ENCODE data around the gene ZNF296. TPM values are rescaled to one million over a fixed set of nuclear protein-coding genes. Genes with fewer than 3 reads are reported as not detected.
A peak's percentile ranks its signal among the peaks of the same experiment; 100 is the strongest.

Gene ZNF296
- total RNA-seq, 1 experiment from 2014 or later, result 9.2 TPM

DNA sequence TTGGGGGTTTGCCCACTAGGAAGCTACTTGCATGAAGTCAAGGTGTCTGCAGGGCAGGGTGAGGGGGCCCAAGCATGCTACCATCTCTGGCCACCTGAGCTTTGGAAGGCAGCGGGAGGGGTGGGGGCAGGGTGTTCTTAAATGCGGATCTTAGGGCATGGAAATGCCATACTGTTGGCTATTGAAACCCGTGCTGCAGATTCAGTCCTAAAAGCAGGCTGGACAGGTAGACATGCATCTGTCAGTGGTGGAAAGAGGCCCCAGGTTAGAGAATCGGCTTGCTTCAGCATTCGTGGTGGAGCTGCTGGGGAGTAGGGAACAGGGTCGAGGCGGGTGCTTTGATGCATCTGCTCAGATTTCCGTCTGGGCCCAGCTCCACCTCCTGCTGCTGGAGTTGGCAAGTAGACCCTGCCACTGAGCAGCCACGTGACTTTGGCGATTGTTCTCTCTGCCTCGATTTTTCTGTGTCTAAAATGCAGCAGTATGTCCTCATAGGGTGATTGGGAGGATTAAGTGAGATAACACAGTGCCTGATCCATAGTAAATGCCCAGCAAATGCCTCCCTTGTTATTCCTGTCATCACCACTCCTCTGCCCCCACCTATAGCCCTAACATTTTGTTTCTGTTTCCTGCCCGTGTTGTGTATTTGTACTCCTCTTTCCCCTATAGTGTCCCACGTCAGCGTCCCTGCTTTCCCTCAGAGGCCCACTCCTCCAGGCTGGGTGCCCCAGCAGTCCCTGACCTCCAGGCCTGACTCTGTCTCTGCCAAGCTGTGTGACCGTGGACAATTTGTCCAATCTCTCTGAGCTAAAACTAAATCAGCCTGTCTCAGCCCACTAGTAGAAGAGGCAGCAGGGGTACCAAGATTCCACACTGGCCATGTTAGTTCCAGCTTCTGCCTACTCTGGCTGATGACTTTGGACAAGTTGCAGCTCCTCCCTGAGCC lies 22.5 kb upstream of the ZNF296 start (continued):
- TF ChIP-seq POLR2AphosphoS5 (IDR thresholded peaks at IDR 0.05; ENCODE audit: low read depth, low read length) (no peak), SIN3A (IDR thresholded peaks at IDR 0.05; ENCODE audit: low read depth) (no peak)

DNA sequence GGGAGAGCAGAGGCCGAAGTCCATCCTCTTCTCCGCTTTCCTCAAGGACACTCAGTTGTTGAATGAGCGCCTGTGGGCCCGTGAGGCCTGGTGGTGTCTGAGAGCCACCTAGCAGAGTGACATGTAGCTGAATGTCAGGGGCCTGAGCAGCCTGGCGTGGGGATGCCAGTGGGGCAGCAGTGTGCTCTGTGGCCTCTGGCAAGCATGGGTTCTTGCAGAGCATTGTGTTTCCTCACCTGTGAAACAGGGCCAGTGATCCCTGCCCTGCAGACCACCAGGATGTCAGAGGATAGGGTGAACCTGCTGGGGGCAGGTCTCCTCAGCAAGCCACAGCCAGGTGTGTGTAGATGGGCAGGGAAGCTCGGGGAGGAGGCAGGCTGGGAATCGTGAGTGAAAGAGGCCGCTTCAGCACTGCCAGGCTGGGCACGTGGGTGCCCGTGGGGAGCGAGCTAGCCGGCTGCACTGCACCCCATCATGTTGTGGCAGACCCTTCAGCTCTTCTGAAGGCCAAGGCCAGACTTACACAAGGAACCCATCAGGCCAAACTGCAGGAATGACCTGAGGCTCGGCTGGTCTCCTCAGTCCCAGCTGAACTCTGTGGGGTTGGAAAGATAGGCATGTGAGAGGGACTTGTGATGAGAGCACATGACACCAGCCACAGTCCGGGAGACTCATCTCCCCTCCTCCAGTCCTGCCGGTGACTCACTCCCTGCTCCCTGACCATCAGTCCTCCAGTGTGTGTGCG lies 21.7 kb upstream of the ZNF296 start:
- H2AFZ ChIP-seq (ENCODE audit: low read depth, low read length, poor library complexity, severe bottlenecking), result no peak overlapping the region
- intact Hi-C loops (cut with micrococcal nuclease), result loop anchor here (10.0 kb wide), 2 partner anchors 77 to 677 kb away; partner anchors contain the start of genes BLOC1S3 and TRAPPC6A
- POLR2A ChIA-PET, result no interaction called here
- peaks cover 12 to 39% of the 10 kb centered on the region in 2 experiments; a peak in 3 of 4 replicates for H3K4me1 ChIP-seq (ENCODE audit: control insufficient read depth in 1 of 2, insufficient read depth in 2 of 2, low read length in 2 of 2)
- RAD21 ChIA-PET (ENCODE audit: low non-redundant PET in 1 of 2, low total read pairs in 2 of 2, uncharacterized antibody in 2 of 2, unreplicated experiment in 2 of 2), result no interaction called here
- peak overlapping the region; percentile 41 for H3K4me2 ChIP-seq (ENCODE audit: low read length)
- no peaks in the 10 kb centered on the region for H3K9me3 ChIP-seq (ENCODE audit: control insufficient read depth in 1 of 2, insufficient read depth in 1 of 2, low read depth in 1 of 2, low read length in 2 of 2)
- CTCF ChIA-PET, result interaction anchor here (1.5 kb wide), 1 partner anchor 38 kb away, joined by 5 read pairs; no protein-coding TSS in a partner anchor
- BruUV-seq (replicated peaks), result no TSS peak
- peak overlapping the region; percentile 35; the same call in 1 of the 2 replicates for H3K27ac ChIP-seq (ENCODE audit: low read depth, low read length)
- no peaks in the 10 kb centered on the region for H3K9me2 ChIP-seq (ENCODE audit: insufficient read depth)
- no peak for DNase-seq (ENCODE audit: low read depth, low spot score)
- H3K27me3 ChIP-seq (ENCODE audit: insufficient read depth, low read length), result no peaks in the 10 kb centered on the region
- ATAC-seq, result peak; percentile 66
- H3K79me2 ChIP-seq (ENCODE audit: insufficient read depth, low read length), result peaks cover 100% of the 10 kb centered on the region
- no peak for TF ChIP-seq YY1 (IDR thresholded peaks at IDR 0.05; ENCODE audit: extremely low read depth, insufficient replicate concordance, low read depth, low read length)
- TF ChIP-seq MAX (IDR thresholded peaks at IDR 0.05), result no peak
- TF ChIP-seq FOSL1 (IDR thresholded peaks at IDR 0.05; ENCODE audit: low read depth), result no peak
- TF ChIP-seq SP1 (IDR thresholded peaks at IDR 0.05; ENCODE audit: low read depth), result no peak
- no peaks in the 10 kb centered on the region; the same call in 1 of the 2 replicates for H4K20me1 ChIP-seq (ENCODE audit: insufficient read depth)
- peak overlapping the region; percentile 29; the same call in 1 of the 2 replicates for H3K9ac ChIP-seq (ENCODE audit: low read length)
- H3K36me3 ChIP-seq (ENCODE audit: control insufficient read depth in 1 of 2, insufficient read depth in 2 of 2, low read length in 2 of 2), result no peaks in the 10 kb centered on the region
- no peak overlapping the region for H3K4me3 ChIP-seq (replicated peaks in 1 of 2; ENCODE audit: low read depth in 1 of 2, low read length in 2 of 2)

Data from HCT116 (cell line).